NCI-H1694 treated with DMSO at 0.1 percent for 48 hours (cell line): ENCODE measurements around the gene CLEC16A.
"Not testable (repeated sequence)": the region's sequence is repeated elsewhere in the genome, so short reads cannot be mapped to it uniquely, and the experiment has no call there.

Experiments used
- DNase-seq: peaks from one replicate; lab custom pipeline; 2025; lab: John Stamatoyannopoulos, UW

The CLEC16A gene

DNA sequence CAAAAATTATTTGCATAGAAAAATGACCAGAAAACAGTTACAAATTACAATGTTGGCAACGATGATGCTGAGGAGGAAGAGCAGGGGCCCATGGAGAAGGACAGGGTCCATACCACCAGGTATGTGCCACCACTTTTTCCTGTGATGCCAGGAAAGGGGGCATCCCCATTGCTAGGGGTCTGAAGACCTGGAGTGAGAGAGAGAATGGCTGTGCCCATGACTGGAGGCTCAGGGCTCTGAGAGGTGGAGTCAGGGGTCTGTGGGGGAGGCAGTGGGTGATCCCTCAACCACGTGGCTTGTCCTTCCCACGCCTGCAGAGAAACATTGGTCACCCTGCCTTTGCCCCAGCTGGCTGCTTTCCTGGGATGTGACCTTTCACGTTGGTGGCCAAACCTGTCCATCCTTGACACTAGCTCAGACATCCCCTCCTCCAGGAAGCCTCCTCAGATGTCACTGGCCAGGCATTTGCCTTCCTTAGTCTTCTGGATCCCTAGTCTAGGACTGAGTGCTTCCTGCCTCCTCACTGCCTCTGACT is 260.2 kb downstream of the CLEC16A start:
- DNase-seq = no peak

DNA sequence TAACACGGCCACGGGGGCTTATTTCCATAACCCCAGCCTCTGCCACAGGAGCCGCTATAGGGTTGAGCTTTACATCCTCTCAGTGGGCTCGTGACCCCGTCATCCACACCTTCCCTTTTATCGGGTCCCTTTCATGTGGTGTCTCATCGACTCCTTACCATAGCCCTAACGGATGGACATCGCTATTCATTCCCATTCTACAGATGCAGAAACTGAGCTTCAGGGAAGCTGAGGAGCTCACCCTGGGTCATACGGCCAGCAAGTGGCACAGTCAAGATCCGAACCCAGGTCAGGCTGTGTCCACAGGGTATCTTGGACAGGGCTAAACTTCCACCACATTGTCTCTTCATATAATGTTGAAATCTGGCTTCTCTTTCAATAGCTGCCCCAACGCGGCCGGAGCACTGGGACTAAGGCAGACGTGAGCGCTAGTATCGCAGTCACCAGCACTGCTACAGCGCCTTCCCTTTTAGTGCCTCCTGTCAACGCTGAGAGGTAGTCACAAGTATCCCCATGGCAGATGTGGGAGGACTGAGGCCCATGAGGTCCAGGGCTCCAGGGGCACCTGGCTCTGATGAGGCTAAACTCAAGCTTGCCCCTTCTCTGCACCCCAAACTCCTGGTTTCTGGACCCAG is 260.8 kb downstream of the CLEC16A start:
- no peak for DNase-seq

DNA sequence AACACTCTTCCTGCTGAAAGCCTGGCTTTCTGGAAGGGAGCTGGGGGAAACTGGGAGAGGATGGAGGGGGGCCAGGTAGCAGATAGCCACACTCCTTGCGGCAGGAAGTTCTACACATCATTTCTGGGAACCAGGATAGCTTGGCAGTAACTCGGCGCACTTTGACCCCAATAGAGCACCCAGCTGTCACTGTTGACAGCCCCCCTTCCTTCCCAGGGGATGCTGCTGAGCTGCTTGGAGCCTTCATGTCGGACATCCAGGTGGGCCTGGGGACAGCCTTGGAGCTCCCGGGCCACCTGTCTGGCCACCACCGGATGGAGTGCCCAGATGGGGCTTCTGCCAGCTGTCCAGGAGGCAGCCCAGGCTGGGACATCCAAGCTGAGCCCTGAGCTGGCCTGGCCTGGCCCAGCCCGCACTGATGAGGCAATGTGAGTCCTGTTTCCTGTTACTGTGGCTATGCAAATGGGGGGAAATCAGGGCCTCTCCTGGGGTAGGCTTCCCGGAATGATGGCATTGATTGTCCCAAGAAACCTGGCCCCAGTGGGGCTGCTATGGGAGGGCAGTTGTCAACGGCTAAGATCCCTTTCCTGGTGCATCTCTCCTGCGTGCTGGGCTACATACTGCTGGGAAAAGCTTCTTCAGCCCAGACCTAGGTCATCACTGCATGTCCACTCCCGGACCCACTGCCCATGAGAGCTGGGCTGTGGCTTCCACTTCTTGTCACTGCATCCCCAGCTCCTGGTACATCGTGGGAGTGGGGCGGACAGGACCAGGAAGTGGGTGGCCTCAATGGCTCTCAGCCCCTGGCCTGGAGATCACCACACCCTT is 261.6 kb downstream of the CLEC16A start:
- DNase-seq = no peak

DNA sequence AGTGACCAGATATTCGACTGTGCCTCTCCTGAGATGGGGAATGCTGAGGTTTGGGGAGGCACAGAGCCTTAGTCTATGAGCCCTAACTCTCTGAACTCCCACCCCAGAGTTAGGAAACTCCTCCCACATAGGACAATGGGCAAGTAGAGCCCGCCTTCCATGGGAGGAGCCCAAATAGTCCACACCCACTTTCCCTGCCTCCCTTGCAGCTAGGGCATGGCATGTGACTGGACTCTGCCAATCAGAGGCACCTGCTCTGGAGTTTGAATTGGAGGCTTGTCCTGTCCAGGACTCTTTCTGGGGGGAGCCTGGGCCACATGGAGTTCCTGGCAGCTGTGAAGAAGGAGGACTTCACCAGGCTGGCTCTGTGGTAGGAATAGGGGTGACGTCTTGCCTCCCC is 263.3 kb downstream of the CLEC16A start:
- DNase-seq = no peak

DNA sequence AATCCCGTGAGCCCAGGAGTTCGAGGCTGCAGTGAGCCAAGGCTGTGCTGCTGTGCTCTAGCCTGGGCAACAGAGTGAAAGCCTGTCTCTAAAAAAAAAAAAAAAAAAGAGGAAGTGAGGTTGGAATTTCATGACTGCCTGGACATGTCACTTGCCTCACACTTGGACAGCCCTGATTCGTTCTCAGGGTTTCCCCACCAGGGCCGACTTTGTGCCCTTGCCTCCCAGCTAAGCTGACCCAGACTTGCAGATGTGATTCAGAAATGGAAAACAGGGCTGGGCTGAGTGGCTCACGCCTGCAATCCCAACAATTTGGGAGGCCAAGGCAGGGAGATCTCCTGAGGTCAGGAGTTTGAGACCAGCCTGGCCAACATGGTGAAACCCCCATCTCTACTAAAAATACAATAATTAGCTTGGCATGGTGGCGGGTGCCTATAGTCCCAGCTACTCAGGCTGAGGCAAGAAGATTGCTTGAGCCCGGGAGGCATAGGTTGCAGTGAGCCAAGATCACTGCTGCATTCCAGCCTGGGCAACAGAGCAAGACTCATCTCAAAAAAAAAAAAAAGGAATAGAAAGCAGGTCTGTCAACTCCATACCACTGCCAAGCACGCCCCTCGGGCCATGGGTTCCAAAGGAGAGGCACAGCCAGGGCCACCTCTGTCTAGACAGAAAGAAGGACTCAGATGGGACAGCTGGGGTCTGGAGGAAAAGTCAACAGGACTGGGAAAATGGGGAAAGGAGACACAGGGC is 264.7 kb downstream of the CLEC16A start:
- no peak for DNase-seq

DNA sequence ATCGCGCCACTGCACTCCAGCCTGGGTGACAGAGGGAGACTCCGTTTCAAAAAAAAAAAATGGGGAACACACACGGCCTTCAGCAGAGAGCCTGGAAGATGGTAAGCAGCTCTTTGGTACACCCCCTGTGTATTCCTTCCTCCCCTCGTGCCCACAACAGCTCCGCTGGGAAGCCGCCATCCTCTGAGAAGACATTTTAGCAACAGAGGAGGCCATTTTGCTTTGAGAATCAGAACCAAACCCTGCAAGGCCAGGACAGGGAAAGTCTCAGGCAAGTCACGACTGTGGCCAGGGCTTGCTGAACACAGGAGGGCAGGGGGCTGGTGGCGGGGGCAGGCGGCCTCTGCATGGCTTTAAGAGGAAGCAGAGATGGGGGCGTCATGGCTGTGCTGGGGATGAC is 265.9 kb downstream of the CLEC16A start:
- no peak for DNase-seq

DNA sequence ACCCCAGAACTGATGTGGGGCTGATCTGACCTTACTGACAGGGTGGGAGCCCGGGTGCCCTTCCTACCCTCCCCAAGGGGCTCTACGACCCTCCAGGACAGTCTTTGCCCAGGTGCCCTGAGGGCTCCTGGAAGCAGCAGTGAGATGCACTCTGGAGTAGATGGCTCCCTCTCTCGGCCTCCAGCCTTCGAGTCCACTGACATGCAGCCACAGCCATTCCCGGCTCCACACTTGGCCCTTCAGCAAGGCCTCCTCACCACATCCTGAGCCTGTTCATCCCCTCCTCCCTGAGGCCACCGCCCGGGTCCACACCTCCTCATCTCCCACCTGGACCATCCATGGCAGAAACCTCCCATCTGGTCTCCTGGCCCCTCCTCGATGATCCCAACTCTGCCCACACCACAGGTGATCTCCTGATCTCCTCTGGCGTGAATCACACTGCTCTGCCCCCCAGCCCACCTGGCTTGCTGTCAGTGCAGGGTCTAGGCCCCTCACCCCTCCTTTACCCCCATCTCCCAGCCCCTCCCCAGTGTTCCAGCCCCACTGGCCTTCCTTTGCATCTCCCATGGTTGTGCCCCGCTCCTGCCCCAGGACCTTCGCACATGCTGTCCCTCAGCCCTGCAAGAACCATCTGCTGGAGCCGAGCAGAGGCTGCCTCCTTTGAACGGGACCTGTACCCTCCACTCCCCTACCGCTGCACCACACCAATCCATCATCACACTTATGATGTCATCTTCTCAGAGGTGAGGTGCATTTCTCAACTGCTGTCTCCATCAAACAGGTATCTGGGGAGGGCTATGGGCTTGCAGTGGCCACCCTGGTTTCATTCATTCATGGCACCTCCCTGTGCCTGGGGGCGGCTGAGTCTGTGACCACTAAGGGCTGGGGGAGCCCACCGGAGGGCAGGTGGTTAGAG is 267.0 kb downstream of the CLEC16A start:
- no peak for DNase-seq

DNA sequence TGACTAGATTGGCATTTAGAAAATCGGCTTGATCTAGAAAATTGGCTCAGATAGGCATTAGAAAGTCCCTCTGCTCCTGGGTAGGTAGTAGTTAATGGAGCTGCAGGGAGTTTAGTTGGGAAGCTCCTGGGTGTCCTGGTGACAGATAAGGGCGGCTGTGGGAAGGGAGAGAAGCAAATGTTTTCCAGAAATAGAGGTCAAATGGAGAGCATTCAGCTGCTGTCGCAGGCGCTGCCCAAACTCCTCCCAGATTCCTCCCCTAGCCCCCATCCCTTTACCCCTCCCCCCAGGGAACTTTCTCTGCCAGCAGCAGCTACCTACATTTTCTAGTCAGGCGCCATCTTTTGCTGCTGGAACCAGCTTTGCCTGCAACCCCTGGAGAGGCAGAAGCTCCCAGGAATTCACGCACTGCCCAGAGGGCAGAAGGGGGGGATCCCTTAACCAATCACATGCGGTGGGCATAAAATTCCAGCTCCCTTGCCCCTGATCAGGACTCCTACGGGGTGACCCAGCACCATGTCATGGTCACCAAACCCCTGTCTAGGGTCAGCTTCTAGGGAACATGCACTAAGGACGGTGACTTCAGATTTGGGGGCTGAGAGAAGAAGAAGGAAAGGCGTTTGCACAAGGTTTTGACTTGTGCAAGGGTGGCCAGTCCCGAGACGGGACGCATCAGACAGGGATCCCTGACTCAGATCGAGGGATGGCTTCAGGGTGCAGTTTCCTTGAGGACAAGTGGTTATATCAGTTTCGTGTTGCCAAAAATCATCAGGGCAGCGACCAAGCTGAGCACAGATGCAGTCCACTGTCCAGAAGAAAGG is 267.8 kb downstream of the CLEC16A start:
- DNase-seq = no peak

DNA sequence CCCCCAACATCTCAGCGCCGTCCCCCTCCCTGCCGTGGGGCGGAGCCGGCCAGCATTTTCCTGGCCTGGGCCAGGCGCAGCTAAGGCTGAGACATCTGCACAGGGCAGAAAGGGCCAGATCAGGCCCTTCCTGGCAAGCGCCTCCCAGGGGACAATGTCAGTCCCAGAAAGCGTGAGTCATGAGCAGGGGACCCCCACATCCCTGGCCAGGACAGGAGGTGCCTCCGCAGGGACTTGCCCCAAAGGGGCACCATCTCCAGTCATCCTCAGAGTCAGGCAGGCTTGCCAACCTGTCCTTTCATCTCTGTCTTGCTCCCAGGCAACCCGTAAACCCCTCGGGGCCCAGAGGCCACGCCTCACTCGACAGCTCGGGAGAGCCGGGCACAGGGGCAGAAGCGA is 268.4 kb downstream of the CLEC16A start:
- no peak for DNase-seq

DNA sequence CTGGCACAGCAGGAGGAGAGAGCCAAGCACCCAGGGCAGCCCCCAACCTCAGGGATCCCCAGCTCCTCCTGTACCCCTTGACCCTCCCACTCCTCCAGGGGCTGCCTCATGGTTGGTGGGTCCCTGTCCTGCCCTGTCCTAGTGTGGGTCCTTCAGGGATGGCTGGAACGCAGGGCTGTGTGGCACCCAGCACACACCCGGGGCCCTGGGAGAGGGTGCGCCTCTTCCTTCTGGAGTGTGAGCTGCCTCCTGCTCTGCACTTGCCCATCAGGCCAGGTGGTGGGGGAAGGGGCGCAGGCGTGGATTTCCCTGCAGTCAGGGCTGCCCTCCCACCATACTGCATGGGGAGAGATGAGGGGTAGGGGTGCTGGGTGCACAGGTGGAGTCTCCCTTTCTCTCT is 269.0 kb downstream of the CLEC16A start:
- DNase-seq = no peak

DNA sequence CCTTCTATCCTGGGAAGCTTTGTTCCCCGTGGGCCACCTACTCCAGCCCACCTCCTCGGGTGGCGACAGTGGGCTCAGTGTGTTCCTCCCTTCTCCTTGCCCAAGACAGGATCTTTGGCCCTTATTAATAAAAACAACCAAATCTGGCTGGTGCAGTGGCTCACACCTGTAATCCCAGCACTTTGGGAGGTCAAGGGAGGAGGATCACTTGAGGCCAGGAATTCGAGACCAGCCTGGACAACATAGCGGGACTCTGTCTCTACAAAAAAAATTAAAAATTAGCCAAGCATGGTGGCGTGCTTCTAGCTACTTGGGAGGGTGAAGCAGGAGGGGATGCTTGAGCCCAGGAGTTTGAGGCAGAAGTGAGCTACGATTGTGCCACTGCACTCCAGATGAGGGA is 269.4 kb downstream of the CLEC16A start:
- DNase-seq = no peak

DNA sequence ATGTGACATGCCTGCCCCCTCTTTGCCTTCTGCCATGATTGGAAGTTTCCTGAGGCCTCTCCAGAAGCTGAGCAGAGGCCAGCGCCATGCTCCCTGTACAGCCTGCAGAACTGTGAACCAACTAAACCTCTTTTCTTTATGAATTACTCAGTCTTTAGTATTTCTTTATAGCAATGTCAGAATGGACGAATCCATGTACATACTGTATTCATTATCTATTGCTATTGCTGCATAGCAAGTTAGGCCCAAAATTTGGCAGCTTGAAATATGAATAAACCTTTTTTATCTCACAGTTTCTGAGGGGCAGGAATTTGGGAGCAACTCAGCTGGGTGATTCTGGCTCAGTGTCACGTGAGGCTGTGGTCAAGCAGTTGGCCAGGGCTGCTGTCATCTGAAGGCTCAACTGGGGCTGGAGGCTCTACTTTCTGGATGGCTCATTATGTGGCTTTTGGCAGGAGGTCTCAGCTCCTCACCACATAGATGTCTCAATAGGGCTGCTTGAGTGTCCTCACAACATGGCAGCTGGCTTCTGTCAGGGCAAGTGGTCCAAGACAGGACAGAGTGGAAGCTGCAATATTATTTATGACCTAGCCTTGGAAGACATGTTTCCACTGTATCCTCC is 271.7 kb downstream of the CLEC16A start:
- no peak for DNase-seq

DNA sequence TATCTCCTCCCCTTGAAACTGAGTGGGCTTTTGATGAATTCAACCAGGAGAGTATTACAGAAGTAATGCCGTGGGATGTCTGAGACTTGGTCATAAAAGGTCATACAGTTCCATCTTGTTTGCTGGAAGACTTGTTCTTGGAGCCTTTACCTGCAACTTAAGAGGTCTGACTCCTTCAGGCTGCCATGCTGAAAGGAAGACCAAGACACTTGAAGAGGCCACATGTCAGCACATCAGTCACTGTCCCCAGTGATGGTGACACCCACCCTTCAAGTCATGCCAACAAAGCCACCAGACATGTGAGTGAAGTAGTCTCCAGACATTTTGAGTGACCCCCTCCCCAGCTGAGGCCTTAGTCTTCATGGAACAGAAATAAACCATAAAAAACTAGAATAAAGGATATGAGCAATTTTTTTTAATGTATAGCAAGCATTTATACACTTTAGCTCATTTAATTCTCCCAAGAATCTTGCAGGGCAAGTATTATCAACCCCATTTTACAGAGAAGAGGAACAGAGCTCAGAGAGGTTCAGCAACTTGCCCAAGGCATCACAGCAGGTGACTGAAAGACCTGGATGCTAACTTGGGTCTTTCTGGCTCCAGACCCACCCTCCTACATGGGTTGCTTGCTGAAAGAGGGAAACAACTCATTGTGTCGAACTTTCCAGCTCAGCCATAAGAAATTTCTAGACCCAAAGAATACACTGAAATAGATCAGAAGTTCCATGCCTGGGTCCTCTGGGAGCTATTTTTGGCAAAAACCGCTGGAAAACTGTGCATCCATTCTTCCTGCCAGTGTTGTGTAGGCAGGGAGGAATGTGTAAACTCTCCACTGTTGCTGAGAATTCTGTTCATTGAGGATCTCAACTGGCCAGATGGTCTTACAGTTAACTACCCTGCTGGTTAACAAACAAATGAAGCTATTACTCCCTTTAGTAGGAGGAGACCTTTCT is 273.6 kb downstream of the CLEC16A start:
- DNase-seq = no peak

DNA sequence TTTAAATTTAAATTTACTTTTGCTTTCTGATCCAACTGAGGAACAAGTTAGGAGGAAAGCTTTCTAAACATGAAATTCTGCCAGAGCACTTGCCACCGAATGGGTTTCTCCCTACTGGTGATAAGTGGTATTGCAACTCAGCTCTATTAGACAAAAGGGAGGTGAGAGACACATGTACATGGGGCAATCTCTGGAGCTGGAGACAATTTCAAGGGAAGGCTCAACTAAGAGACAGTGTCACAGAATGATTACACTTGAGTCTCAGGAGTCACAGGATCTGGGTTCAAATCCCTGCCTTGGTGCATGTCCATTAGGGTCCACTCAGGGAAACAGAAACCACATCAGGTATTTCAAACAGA is 274.2 kb downstream of the CLEC16A start:
- DNase-seq = no peak

DNA sequence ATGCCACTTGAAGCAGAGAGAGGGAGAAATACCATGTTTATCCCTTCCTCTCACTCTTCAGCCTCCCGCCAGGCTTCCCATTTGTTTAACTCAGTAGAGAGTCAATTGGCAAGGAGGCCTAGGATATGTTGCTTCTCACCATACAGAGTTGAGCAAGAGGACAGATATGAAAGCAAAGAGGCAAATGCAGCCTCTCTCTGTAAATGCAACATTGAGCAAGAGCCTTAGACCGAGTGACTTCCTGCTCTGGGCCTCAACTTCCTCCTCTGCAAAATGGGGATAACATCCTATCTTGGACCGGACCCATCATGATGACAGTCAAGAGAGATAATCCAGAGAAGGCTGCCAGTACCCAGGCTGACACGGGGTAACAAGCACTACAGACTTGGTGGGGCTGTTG is 274.8 kb downstream of the CLEC16A start:
- DNase-seq = no peak

DNA sequence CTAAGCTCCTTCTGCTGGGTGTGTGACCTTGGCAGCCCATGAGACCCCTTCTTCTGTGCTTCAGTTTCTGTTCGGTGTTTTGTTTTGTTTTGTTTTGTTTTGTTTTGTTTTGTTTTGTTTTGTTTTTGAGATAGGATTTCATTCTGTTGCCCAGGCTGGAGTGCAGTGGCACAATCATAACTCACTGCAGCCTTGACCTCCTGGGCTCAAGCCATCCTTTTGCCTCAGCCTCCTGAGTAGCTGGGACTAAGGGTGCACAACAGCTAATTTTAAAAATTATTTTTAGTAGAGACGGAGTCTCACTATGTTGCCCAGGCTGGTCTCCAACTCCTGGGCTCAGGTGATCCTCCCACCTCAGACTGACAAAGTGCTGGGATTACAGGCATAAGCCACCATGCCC is 276.1 kb downstream of the CLEC16A start:
- DNase-seq = not testable (repeated sequence)

DNA sequence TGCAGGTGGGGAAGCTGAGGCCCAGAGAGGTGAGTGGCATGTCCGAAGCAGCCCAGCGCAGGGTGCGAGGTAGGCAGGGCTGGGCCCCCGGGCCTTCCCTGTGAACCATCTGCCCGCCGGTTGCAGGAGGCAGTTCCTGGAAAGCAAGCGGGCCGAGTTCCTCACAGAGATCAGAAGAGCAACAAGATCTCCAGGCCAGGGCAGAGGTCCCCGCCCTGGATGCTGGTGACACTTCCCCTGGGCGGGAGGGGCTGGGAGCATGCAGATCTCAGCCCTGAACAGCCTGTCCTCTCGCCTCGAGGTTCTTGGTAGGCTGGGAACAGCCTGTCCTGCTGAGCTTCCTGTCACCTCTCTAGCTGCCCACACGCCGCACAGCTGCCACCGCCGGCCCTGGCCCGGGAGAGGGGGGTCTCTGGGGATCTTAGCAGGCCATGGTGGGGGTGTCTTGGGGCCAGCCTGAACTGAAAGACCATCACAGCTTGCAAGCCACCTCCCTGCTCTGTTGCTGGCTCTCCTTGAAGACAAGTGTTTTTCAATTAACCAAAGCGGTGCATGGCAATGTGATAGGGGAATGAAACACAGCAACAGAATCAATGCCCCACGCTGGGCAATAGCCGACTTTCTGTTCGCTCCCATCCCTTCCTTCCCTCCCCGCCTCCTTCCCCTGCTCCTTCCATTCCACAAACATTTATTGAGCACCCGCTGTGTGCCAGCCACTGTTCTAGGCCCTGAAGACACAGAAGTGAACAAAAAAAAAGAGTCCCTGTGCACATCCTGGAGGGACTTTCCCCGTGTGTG is 279.9 kb downstream of the CLEC16A start:
- no peak for DNase-seq

DNA sequence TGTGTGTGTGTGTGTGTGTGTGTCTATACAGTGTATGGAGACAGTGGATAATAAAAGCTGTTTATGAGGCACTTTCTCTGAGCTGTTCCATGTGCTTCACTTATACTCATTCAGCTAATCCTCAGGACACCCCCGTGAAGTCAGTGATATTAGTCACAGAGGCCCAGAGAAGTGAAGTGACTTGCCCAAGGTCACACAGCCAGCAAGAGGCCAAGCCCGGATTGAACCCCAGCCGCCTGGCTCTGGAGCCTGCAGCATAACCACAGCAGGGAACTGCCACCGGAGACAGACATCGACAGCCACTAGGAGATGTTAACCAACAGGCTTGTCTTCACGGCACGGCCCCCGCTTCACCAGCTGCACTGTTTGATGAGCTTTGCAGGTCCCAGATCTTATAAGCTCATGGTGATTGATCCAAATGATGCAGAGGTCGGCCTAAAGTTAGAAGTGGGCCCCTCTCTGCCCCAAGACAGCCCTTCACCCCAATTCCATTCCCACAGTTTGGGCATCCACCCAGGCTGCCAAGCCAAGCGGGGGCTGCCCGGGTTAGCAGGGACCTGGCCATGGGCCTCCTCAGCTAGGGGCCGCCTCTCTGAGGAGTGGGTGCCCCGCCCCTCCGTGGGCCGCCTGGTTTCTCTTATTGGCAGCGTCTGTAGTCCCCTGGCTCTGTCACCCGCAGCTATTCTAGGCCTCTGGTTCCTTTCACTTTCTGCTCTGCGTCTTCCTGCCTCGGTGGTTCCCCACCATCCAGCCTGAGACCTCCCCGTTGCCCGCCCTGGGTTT is 280.7 kb downstream of the CLEC16A start:
- DNase-seq = no peak
